ENCODE measurements around the gene GPX3. TPM values are rescaled to one million over a fixed set of nuclear protein-coding genes. Genes with fewer than 3 reads are reported as not detected.

Gene GPX3
- total and polyA plus RNA-seq, 2 of the 8 experiments (the other 6 are each of a cell fraction or from before 2014, with no cell fraction given) = 27.8 to 77.9 TPM

DNA sequence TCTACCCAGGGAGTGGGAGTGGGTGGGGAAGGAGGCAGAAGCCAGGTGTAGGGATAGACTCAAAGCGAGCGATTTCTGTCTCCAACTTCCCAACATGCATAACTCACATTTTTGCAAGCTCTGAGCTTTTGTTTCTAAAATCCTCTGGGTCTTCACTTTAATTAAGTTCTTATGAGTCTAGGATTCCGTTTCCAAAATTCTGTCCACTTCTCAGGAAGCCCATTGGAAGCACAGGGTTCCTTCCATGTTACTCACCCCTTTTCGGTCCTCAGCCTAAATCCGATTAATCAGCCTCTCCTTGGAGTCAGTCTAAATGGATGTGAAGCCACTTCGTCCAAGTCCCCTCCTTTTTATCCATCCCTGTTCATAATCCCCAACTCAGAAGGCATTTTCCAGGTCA, 1.4 kb downstream of the GPX3 start (continued):
- TF ChIP-seq CHD7 (IDR thresholded peaks at IDR 0.05; ENCODE audit: insufficient replicate concordance, low read length) (no peak), TEAD4 (IDR thresholded peaks at IDR 0.05; ENCODE audit: low read depth, low read length) (no peak)
- TF ChIP-seq, protein P1, sequence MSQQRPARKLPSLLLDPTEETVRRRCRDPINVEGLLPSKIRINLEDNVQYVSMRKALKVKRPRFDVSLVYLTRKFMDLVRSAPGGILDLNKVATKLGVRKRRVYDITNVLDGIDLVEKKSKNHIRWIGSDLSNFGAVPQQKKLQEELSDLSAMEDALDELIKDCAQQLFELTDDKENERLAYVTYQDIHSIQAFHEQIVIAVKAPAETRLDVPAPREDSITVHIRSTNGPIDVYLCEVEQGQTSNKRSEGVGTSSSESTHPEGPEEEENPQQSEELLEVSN (IDR thresholded peaks at IDR 0.05) = no peak
